HCT116 (cell line): ENCODE results near the gene CD44. TPM values are rescaled to one million over a fixed set of nuclear protein-coding genes. Genes with fewer than 3 reads are reported as not detected.

Experiments used
- ATAC-seq: fragments of 200-7000 bp; cut with Tn5 transposase; 2 replicates; pipeline ENCODE4 v1.9.1; 2020; ENCODE audit warnings: mild to moderate bottlenecking, moderate library complexity
- BruUV-seq: library from RNA; stranded (reverse); fragments of 400-500 nt; replicated peaks from 2 replicates; lab custom pipeline; 2021; lab: Mats Ljungman, UMichigan
- CTCF ChIA-PET: fragments of 300-600 bp; sonication (Branson Sonifier 250); formaldehyde crosslinking; loops from one replicate; lab custom pipeline; 2021; ENCODE audit warnings: antibody characterized with exemption; lab: Charles Lee
- POLR2A ChIA-PET: fragments of 300-600, 350-600 bp; sonication (Branson Sonifier 250); formaldehyde crosslinking; loops from one replicate; lab custom pipeline; 2021; ENCODE audit warnings: antibody characterized with exemption; lab: Charles Lee
- RAD21 ChIA-PET, 2 experiments: fragments of 300-600 bp; sonication (Branson Sonifier 250); formaldehyde crosslinking; loops; one replicate each; lab custom pipeline; 2023; ENCODE audit warnings: low total read pairs in 2 of 2; ENCODE audit not compliant: uncharacterized antibody in 2 of 2, unreplicated experiment in 2 of 2, low non-redundant PET in 1 of 2; lab: Charles Lee
- DNase-seq: peaks from one replicate; pipeline ENCODE4 v3.0.0-alpha.2; 2010; ENCODE audit warnings: low read depth, low spot score
- H2AFZ ChIP-seq: fragments of 200-600 bp; shearing (Covaris generic), sonication (generic); 2 replicates; pipeline ENCODE4 v1.6.1; 2017; ENCODE audit warnings: low read depth, mixed run types, mixed read lengths, antibody characterized with exemption, low read length; ENCODE audit not compliant: poor library complexity, severe bottlenecking
- H3K27ac ChIP-seq: 2 replicates; pipeline ENCODE4 v1.5.1; 2012; ENCODE audit warnings: low read depth, low read length
- H3K27me3 ChIP-seq: fragments of 200-600 bp; sonication (generic); 2 replicates; pipeline ENCODE4 v1.6.1; 2016; ENCODE audit warnings: mixed run types, low read length, mixed read lengths; ENCODE audit not compliant: insufficient read depth
- H3K36me3 ChIP-seq, 2 experiments: fragments of 200-500 bp in 1 of 2; fragments of 200-600 bp in 1 of 2; sonication (Bioruptor generic) in 1 of 2; sonication (generic) in 1 of 2; 2 replicates each; pipeline versions ENCODE4 v1.5.1 to v1.6.1; 2014 to 2016; ENCODE audit warnings: low read length in 2 of 2, inconsistent platforms in 1 of 2, mixed read lengths in 1 of 2, mixed run types in 1 of 2; ENCODE audit not compliant: insufficient read depth in 2 of 2, control insufficient read depth in 1 of 2
- H3K4me1 ChIP-seq, 2 experiments: fragments of 200-600 bp in 1 of 2; sonication (generic) in 1 of 2; 2 replicates each; pipeline versions ENCODE4 v1.5.1 to v1.6.1; 2012 to 2017; ENCODE audit warnings: low read length in 2 of 2, inconsistent platforms in 1 of 2, mild to moderate bottlenecking in 1 of 2, mixed read lengths in 1 of 2, mixed run types in 1 of 2, moderate library complexity in 1 of 2; ENCODE audit not compliant: insufficient read depth in 2 of 2, control insufficient read depth in 1 of 2
- H3K4me2 ChIP-seq: fragments of 200-600 bp; sonication (generic); 2 replicates; pipeline ENCODE4 v1.6.1; 2017; ENCODE audit warnings: mixed run types, low read length, mixed read lengths
- H3K4me3 ChIP-seq, 2 experiments: fragments of 200-600 bp in 1 of 2; sonication (generic) in 1 of 2; replicated peaks in 1 of 2; 2 replicates each; pipeline ENCODE4 v1.5.1; 2011 to 2016; ENCODE audit warnings: low read length in 2 of 2, control low read depth in 1 of 2, low read depth in 1 of 2, mild to moderate bottlenecking in 1 of 2, mixed read lengths in 1 of 2, mixed run types in 1 of 2
- H3K79me2 ChIP-seq: fragments of 200-600 bp; sonication (generic); 2 replicates; pipeline ENCODE4 v1.6.1; 2017; ENCODE audit warnings: mild to moderate bottlenecking, mixed run types, low read length, moderate library complexity, mixed read lengths; ENCODE audit not compliant: insufficient read depth
- H3K9ac ChIP-seq: fragments of 200-600 bp; sonication (generic); 2 replicates; pipeline ENCODE4 v1.6.1; 2016; ENCODE audit warnings: low read length, mixed read lengths
- H3K9me2 ChIP-seq: fragments of 200-600 bp; sonication (generic), shearing (Covaris generic); 2 replicates; pipeline ENCODE4 v1.6.1; 2017; ENCODE audit warnings: mixed run types, mild to moderate bottlenecking, moderate library complexity; ENCODE audit not compliant: insufficient read depth
- H3K9me3 ChIP-seq, 2 experiments: fragments of 200-500 bp in 1 of 2; fragments of 200-600 bp in 1 of 2; sonication (Bioruptor generic) in 1 of 2; sonication (generic) in 1 of 2; 2 replicates each; pipeline ENCODE4 v1.6.1; 2014 to 2017; ENCODE audit warnings: low read length in 2 of 2, mixed read lengths in 2 of 2, inconsistent platforms in 1 of 2, low read depth in 1 of 2, mild to moderate bottlenecking in 1 of 2, mixed run types in 1 of 2, moderate library complexity in 1 of 2; ENCODE audit not compliant: control insufficient read depth in 1 of 2, insufficient read depth in 1 of 2
- H4K20me1 ChIP-seq: fragments of 200-600 bp; sonication (generic), shearing (Covaris generic); 2 replicates; pipeline ENCODE4 v1.6.1; 2017; ENCODE audit warnings: mixed run types, mild to moderate bottlenecking, moderate library complexity; ENCODE audit not compliant: insufficient read depth
- CBX3 ChIP-seq: IDR thresholded peaks from 2 replicates; pipeline ENCODE4 v1.6.1; 2012; ENCODE audit warnings: low read depth
- ELF1 ChIP-seq: IDR thresholded peaks from 2 replicates; pipeline ENCODE4 v1.6.1; 2012; ENCODE audit warnings: low read depth, borderline replicate concordance
- EZH2 ChIP-seq: fragments of 200-600 bp; sonication (generic); IDR thresholded peaks from 2 replicates; pipeline ENCODE4 v1.6.1; 2017; ENCODE audit warnings: antibody characterized with exemption, mixed run types
- EZH2phosphoT487 ChIP-seq: fragments of 200-600 bp; IDR thresholded peaks from 2 replicates; pipeline ENCODE4 v1.6.1; 2018; ENCODE audit warnings: antibody characterized with exemption, borderline replicate concordance
- JUND ChIP-seq: IDR thresholded peaks from 2 replicates; pipeline ENCODE4 v1.6.1; 2012
- MAX ChIP-seq: IDR thresholded peaks from 2 replicates; pipeline ENCODE4 v1.6.1; 2012
- POLR2A ChIP-seq: IDR thresholded peaks from 2 replicates; pipeline ENCODE4 v1.7.0; 2011; ENCODE audit warnings: borderline replicate concordance; ENCODE audit not compliant: insufficient read depth, insufficient read length; ENCODE audit errors: extremely low read depth
- POLR2AphosphoS5 ChIP-seq: IDR thresholded peaks from 2 replicates; pipeline ENCODE4 v1.6.1; 2011; ENCODE audit warnings: mild to moderate bottlenecking, low read depth, low read length, moderate library complexity
- SP1 ChIP-seq: IDR thresholded peaks from 2 replicates; pipeline ENCODE4 v1.6.1; 2012; ENCODE audit warnings: low read depth
- YY1 ChIP-seq: IDR thresholded peaks from 2 replicates; pipeline ENCODE4 v1.6.1; 2011; ENCODE audit warnings: low read length, low read depth, moderate library complexity, mild to moderate bottlenecking; ENCODE audit not compliant: insufficient replicate concordance; ENCODE audit errors: extremely low read depth
- intact Hi-C: fragments of 100-400 bp; cut with micrococcal nuclease; formaldehyde crosslinking; loops from 2 replicates; pipeline ENCODE4 v1.10.0; 2022
- total RNA-seq: library from RNA; stranded (reverse); gene quantifications from one replicate; pipeline ENCODE4 v1.2.1, GENCODE V29; 2021; ENCODE audit not compliant: unreplicated experiment
- TF ChIP-seq, protein P1 (sequence below): IDR thresholded peaks from 2 replicates; pipeline ENCODE4 v1.6.1; 2012; ENCODE audit warnings: low read depth

The CD44 gene
- total RNA-seq, 1 experiment from 2014 or later, result 742 TPM

DNA sequence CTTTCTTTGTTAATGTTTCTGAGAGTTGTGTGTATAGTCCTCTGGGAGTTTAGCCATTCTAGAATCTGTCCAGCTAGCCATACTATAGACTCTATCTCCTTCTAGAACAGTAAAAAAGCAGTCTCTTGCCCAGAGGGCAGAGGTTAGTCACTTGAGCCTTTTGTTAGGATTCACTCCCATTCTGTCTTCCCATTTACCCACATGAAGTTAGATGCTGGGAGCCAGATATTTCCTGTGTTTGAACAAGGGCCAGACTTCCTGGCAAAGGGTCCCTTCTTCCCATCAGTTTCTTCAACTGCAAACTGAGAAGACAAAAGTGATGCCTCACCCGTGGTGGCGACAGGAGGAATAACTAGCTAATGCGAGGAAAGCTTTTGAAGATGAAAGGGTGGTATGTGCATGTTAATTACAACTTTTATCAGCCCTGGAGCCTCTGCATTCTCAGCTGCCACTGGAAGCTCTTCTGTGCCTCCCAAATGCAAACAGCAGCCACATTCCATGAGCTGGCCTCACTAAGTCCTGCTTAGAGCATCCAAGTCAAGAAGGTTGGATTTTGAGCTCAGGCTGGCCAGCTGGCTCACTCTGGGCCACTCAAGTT, 12.8 kb downstream of the CD44 start (continued):
- TF ChIP-seq POLR2A, result no peak
- no peak for TF ChIP-seq JUND
- TF ChIP-seq EZH2phosphoT487, result no peak
- no peak for TF ChIP-seq SP1
- TF ChIP-seq CBX3, result no peak
- TF ChIP-seq POLR2AphosphoS5, result no peak
- TF ChIP-seq, protein P1, sequence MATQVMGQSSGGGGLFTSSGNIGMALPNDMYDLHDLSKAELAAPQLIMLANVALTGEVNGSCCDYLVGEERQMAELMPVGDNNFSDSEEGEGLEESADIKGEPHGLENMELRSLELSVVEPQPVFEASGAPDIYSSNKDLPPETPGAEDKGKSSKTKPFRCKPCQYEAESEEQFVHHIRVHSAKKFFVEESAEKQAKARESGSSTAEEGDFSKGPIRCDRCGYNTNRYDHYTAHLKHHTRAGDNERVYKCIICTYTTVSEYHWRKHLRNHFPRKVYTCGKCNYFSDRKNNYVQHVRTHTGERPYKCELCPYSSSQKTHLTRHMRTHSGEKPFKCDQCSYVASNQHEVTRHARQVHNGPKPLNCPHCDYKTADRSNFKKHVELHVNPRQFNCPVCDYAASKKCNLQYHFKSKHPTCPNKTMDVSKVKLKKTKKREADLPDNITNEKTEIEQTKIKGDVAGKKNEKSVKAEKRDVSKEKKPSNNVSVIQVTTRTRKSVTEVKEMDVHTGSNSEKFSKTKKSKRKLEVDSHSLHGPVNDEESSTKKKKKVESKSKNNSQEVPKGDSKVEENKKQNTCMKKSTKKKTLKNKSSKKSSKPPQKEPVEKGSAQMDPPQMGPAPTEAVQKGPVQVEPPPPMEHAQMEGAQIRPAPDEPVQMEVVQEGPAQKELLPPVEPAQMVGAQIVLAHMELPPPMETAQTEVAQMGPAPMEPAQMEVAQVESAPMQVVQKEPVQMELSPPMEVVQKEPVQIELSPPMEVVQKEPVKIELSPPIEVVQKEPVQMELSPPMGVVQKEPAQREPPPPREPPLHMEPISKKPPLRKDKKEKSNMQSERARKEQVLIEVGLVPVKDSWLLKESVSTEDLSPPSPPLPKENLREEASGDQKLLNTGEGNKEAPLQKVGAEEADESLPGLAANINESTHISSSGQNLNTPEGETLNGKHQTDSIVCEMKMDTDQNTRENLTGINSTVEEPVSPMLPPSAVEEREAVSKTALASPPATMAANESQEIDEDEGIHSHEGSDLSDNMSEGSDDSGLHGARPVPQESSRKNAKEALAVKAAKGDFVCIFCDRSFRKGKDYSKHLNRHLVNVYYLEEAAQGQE, result no peak
- no peak for TF ChIP-seq EZH2
- TF ChIP-seq ELF1, result no peak

GRCh38 chr11:35152575-35152974, 13.6 kb downstream of the CD44 start:
- Histone ChIP-seq H3K9me3 (no peaks in the 10 kb centered on the region), H2AFZ (no peak overlapping the region), H3K27ac (no peak overlapping the region), H3K27me3 (no peaks in the 10 kb centered on the region), H3K4me1 (peaks cover 12 to 79% of the 10 kb centered on the region in 2 experiments; a peak in 3 of 4 replicates), H3K9me2 (no peaks in the 10 kb centered on the region), H3K4me3 (no peak overlapping the region), H3K36me3 (peaks cover 9 to 54% of the 10 kb centered on the region in 2 experiments; a peak in 3 of 4 replicates), H3K9ac (no peak overlapping the region), H3K4me2 (no peak overlapping the region), H3K79me2 (peaks cover 99% of the 10 kb centered on the region), H4K20me1 (peaks cover 29% of the 10 kb centered on the region; the same call in 1 of the 2 replicates)
- CTCF ChIA-PET, result no interaction called here
- POLR2A ChIA-PET, result interaction anchor here (1.1 kb wide), 2 partner anchors 14 to 71 kb away, joined by 3 to 4 read pairs; no protein-coding TSS in a partner anchor
- DNase-seq (no peak), ATAC-seq (no peak)
- intact Hi-C loops, result no loop called here
- BruUV-seq, result no TSS peak
- TF ChIP-seq YY1, result no peak
- TF ChIP-seq MAX, result no peak
- RAD21 ChIA-PET, result no interaction called here
